IPS-18c (cell line): Measurements from ENCODE around the gene APOC4.
"Not testable (repeated sequence)": the region's sequence is repeated elsewhere in the genome, so short reads cannot be mapped to it uniquely, and the experiment has no call there.

Experiments
- H3K4me3 ChIP-seq: 2 replicates; pipeline ENCODE4 v1.7.0; 2013; ENCODE audit warnings: low read depth, mild to moderate bottlenecking, low read length, moderate library complexity; ENCODE audit not compliant: insufficient read depth
- H3K9me3 ChIP-seq: one replicate; pipeline ENCODE4 v1.6.1; 2013; ENCODE audit warnings: mild to moderate bottlenecking, low read length, moderate library complexity; ENCODE audit not compliant: control insufficient read depth, insufficient read depth

Gene APOC4

DNA sequence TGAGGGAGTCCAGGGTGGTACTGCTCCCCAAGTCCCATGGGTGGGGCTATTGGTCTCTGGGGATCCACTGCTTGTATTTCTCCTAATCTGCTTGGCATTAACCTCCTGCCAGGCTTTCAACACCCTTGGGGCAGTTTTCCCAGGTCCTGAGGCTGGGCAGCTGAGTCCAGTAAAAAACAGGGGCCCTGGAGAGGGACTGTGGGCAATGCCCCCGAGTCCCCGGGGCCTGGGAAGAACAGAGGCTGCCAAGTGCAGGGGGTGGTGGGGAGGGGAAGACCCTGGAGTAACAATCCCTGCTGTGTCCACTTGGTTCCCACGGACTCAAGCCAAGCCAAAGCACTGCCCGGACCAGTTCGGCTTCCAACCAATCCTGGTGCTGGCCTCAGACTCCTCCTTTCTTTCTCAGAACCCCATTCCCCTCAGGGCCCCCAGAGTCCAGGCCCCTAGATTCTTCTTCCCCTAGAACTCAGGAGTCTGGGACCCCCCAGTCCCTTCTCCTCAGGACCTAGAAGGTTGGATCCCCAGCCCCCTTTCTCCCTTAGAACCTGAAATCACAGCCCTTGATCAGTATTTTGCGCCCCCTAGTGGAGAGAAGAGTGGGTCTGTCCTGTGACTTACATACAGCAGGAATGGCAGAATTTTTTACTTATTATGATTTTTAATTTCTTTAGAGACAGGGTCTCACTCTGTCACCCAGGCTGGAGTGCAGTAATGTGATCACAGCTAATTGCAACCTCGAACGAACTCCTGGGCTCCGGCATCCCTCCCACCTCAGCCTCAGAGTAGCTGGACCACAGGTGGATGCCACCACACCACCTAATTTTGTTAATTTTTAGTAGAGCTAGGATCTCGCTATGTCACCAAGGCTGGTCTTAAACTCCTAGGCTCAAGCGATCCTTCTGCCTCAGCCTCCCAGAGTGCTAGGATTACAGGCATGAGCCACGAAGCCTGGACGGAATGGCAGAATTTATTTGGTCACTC is 9.4 kb downstream of the APOC4 start:
- no peak overlapping the region for H3K4me3 ChIP-seq

GRCh38 chr19:44954278-44954648 is 12.2 kb downstream of the APOC4 start:
- no peaks in the 10 kb centered on the region for H3K9me3 ChIP-seq

More for the DNA sequence above, 9.4 kb downstream of the APOC4 start:
- H3K9me3 ChIP-seq, result no peaks in the 10 kb centered on the region

DNA sequence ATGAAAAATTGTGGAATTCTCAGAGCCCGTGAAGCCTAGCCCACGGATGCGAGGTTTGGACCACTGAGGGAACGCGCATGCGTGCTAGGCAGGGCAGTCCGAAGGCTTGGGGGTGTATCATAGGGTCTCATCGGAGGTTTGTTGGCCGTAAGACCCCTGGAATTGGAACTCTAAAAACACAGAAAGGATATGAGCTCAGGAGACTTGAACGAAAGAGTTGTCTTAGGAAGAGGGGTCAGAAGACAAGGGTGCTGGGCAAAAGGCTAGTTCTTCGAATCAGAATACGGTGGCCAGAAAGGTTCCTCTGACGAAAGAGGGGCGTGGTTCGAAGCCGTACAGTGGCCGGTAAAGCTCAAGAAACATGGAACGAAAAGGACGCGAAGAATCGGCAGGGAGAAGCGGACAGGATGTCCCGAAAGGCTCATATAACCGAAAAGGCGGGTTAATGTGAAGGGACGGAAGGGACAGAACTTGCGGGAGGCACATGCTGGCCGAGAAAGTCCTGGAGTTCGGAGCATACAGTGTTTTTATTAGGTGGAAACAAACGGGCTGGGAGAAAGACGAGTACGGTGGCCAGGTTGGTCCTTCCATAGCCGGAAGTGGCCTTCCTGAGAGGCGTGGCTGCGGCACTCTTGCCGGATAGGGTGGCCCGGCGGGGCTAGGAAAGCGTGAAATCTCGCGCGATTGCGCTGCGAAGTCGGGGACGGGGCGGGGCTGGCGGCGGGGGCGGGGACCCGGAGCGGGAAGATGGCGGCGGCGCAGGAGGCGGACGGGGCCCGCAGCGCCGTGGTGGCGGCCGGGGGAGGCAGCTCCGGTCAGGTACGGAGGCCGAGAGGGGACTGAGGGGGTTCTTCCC is 12.8 kb downstream of the APOC4 start, which contains the start of gene CLPTM1:
Gene CLPTM1, plus strand, starts transcription at position 732 of the 856 bp plus-strand sequence. Its CDS starts 16 bp downstream, at position 748.
- Histone ChIP-seq H3K4me3 (peak within 1 kb of the TSS; percentile 77), H3K9me3 (no peaks in the 10 kb centered on the region)

More at GRCh38 chr19:44954278-44954648, 12.2 kb downstream of the APOC4 start:
- H3K4me3 ChIP-seq, result peak overlapping the region; percentile 77

DNA sequence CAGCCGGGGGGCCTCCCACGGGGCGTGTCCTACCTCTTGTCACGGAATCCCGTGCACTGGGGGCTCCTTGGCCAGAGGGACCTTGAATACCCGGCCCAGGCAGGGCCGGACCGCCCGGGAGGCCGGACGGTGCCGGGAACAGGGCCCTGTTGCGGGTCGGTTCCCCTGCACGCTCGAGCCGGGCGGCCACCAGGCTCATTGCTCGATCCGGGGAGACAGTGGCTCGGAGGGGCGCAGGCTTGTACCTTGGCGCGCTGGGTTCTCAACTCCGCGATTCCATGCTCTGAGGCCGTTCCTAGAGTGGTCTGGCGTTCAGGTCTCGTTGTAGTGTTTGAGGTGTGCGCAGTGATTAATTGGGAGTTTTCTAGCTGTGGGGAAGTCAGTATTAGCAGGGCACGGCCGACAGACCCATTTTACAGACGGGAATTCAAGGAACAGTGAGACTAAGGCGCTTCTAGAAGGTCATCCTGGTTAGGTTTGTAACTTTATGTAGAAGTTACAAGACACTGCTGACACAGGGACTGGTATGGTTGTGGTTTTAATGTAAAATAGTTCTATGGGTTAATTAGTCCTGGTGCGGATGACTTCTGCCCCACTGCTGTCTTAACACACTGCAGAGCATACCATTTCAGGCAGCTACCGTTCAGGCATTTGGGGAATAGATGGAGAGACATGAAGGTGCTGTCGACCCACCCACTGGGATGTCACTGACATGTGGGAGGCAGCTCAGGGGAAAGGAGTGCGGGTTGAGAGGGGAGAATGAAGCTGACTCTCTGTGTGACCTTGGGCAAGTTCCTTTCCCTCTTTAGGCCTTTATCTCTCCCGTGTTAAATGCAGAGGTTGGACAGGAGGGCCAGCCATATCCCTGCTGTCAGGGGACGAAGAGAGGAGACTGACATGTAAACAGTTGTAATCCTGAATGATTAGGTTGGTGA is 13.7 kb downstream of the APOC4 start:
- Histone ChIP-seq H3K4me3 (peak overlapping the region; percentile 77), H3K9me3 (no peaks in the 10 kb centered on the region)

- Histone ChIP-seq H3K9me3 (no peaks in the 10 kb centered on the region), H3K4me3 (no peak overlapping the region)
These were observed 15.5 kb downstream of the APOC4 start for GRCh38 chr19:44957526-44957925.

DNA sequence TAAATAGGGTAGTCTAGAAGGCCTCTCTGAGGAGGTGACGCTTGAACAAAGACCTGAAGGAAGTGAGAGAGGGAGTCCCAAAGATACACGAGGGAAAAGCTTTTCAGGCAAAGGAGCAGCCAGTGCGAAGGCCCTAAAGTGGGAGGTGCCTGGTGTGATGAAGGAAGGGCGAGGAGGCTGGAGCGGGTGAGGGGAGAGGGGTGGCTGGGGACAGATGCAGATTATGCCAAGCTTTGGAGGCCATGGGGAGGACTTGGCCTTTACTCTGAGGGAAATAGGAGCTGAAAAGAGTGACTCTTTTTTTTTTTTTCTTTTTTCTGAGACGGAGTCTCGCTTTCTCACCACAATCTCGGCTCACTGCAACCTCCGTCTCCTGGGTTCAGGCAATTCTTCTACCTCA is 16.1 kb downstream of the APOC4 start:
- Histone ChIP-seq H3K9me3 (no peaks in the 10 kb centered on the region), H3K4me3 (no peak overlapping the region)

- H3K4me3 ChIP-seq, result no peak overlapping the region
- no peaks in the 10 kb centered on the region for H3K9me3 ChIP-seq
These were observed 17.7 kb downstream of the APOC4 start for GRCh38 chr19:44959691-44960090.

GRCh38 chr19:44960906-44961728 is 19.1 kb downstream of the APOC4 start:
- Histone ChIP-seq H3K9me3 (no peaks in the 10 kb centered on the region), H3K4me3 (no peak overlapping the region)

GRCh38 chr19:44961821-44962220 is 19.8 kb downstream of the APOC4 start:
- Histone ChIP-seq H3K9me3 (no peaks in the 10 kb centered on the region), H3K4me3 (no peak overlapping the region)

GRCh38 chr19:44968118-44968517 is 26.1 kb downstream of the APOC4 start:
- Histone ChIP-seq H3K4me3 (no peak overlapping the region), H3K9me3 (no peaks in the 10 kb centered on the region)

DNA sequence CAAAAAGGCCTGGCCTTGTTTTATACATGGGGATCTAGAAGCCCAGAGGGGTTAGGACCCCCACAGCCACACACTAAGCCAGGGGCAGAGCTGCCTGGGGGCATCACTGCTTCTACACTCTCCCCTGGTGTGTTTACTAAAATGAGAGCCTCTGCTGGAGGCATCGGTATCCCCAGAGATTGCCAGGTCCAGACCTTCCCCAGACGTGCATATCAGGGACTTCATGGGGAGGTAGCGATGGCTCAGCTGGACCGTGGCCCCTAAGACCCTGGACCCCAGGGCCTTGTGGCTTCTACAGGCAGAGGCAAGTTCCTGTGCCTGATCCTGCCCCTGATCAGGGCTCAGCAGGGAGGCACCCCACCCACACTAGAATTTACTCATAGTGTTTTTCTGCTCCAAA is 26.6 kb downstream of the APOC4 start:
- Histone ChIP-seq H3K4me3 (no peak overlapping the region), H3K9me3 (no peaks in the 10 kb centered on the region)

DNA sequence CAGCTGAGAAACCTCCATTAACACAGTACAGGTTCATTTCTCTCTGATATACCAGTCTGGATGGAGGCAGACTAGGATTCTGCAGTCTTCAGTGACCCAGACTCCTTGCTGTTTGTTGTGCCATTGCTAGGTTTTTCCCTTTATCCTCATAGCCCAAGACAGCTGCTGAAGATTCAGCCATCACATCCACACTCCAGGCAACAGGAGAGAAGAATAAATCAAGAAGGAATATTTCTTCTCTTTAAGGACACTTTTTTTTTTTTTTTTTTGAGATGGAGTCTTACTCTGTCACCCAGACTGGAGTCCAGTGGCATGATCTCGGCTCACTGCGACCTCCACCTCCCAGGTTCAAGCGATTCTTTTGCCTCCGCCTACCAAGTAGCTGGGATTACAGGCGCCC is 27.4 kb downstream of the APOC4 start:
- H3K9me3 ChIP-seq, result no peaks in the 10 kb centered on the region
- H3K4me3 ChIP-seq, result no peak overlapping the region

GRCh38 chr19:44971451-44971850 is 29.4 kb downstream of the APOC4 start:
- not testable (repeated sequence) for H3K9me3 ChIP-seq, H3K4me3 ChIP-seq

- Histone ChIP-seq H3K4me3 (no peak overlapping the region), H3K9me3 (no peaks in the 10 kb centered on the region)
These were observed 30.8 kb downstream of the APOC4 start for GRCh38 chr19:44972802-44973201.

GRCh38 chr19:44973982-44974735 is 32.1 kb downstream of the APOC4 start:
- no peaks in the 10 kb centered on the region for H3K9me3 ChIP-seq
- H3K4me3 ChIP-seq, result no peak overlapping the region
